IPS-NIHi7 (cell line): ENCODE data around the gene HBP1.
A peak's percentile ranks its signal among the peaks of the same experiment; 100 is the strongest.
"Not testable (repeated sequence)": the region's sequence is repeated elsewhere in the genome, so short reads cannot be mapped to it uniquely, and the experiment has no call there.

Source experiments
- DNase-seq: peaks from one replicate; pipeline ENCODE4 v3.0.0; 2012; ENCODE audit warnings: mixed read lengths; ENCODE audit errors: extremely low spot score

Gene HBP1, protein sequence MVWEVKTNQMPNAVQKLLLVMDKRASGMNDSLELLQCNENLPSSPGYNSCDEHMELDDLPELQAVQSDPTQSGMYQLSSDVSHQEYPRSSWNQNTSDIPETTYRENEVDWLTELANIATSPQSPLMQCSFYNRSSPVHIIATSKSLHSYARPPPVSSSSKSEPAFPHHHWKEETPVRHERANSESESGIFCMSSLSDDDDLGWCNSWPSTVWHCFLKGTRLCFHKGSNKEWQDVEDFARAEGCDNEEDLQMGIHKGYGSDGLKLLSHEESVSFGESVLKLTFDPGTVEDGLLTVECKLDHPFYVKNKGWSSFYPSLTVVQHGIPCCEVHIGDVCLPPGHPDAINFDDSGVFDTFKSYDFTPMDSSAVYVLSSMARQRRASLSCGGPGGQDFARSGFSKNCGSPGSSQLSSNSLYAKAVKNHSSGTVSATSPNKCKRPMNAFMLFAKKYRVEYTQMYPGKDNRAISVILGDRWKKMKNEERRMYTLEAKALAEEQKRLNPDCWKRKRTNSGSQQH

GRCh38 chr7:107168233-107169119 is at the start of gene HBP1:
HBP1 (plus strand) TSS chr7:107169003; CDS start chr7:107179894, 10,891 bp downstream.
- DNase-seq = peak; percentile 91

GRCh38 chr7:107119376-107120105 is 49.3 kb upstream of the HBP1 start:
- no peak for DNase-seq

GRCh38 chr7:107122486-107122911 is 46.3 kb upstream of the HBP1 start:
- DNase-seq = no peak

DNA sequence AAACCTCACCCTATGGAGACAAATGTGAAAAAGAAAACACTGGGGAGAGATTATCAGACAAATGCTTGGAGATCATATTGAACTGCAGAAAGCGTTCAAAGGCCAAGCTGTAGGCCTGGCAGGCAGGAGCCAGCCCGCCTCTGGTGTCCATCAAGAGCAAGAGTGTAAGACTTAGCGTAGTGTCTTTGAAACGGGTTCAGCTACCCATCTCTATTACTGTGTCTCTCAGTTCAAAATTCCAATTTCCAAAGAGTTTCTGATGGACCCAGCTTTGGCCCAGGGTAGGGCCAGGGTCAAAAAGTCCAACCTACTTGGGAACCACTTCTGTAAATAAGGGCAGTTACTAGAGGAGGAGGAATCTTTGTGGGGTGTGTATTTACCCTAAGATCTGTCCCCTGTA is 45.4 kb upstream of the HBP1 start:
- no peak for DNase-seq

GRCh38 chr7:107125475-107125874 is 43.3 kb upstream of the HBP1 start:
- DNase-seq = no peak

GRCh38 chr7:107128217-107128616 is 40.6 kb upstream of the HBP1 start:
- DNase-seq = no peak

DNA sequence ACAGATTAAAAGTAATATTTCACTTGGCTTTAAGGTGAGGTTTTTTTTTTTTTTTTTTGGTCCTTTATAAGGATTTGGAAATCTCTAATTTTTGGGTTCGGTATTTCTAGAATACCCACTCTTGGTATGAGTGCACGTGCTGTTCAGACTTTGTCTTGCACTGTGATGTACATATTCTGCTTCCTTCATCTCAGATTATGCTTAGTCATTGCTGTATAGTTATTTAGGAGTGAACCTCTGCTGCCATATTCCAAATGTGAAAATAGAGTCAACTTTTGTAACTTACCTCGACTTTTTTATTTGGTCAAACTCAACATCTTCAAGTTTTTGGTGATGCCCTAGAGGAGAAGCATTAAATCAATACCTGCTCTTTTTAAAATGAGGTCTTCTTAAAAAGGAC is 40.1 kb upstream of the HBP1 start:
- no peak for DNase-seq

DNA sequence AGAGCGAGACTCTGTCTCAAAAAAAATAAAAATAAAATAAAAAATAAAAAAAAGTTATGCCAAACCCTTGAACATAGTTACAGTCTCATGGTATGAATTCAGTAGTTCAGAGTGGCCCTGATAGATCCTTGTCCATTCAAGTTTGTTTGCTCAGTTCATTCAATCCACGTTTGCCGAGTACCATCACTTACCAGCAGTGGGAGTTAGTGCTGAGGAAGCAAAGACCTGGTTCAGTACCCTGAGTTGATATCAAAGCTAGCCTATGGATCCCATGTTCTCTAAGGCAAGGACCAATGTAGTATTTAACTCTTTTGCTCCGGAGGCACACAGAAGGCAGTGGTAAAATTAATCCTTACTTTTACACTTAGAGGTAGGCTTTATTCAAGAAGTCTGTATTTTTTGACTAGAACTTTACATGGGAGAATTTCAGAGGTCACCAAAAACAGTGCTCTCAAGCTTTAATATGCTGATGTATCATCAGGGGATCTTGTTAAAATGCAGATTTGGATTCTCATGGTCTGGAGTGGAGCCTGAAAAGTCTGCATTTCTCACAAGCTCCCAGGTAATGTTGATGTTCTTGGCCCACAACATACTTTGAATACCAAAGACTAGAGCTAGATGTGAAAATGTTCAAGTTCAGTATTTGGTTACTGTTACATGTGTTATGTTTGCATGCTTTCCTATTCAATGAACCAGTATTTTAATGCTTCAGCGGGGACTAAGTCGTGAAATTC is 38.1 kb upstream of the HBP1 start:
- DNase-seq = peak; percentile 63

DNA sequence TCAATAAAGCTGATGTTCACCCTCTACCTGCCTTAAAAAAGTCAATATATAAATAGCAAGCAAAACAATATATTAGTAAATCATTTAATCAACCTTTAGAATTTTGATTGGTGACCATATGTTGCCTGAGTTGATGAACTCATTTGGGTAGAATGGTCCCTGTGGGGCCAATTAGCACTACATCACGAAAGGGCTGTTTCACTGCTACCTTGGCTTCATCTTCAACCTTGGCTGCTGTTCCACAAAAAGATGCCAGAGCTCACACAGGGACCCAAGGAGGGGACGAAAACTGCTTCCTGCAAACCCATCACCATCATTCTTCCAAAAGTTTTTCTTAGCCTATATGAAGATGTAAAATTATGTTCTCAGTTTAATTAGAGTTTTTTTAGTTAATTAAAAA is 35.4 kb upstream of the HBP1 start:
- no peak for DNase-seq

GRCh38 chr7:107138696-107139420 is 29.9 kb upstream of the HBP1 start:
- no peak for DNase-seq

- not testable (repeated sequence) for DNase-seq
These were observed 24.9 kb upstream of the HBP1 start for GRCh38 chr7:107143875-107144274.

- DNase-seq = no peak
These were observed 23.6 kb upstream of the HBP1 start for GRCh38 chr7:107145067-107145838.

- peak; percentile 39 for DNase-seq
These were observed 21.1 kb upstream of the HBP1 start for GRCh38 chr7:107147464-107148393.

- no peak for DNase-seq
These were observed 20.1 kb upstream of the HBP1 start for GRCh38 chr7:107148721-107149120.

DNA sequence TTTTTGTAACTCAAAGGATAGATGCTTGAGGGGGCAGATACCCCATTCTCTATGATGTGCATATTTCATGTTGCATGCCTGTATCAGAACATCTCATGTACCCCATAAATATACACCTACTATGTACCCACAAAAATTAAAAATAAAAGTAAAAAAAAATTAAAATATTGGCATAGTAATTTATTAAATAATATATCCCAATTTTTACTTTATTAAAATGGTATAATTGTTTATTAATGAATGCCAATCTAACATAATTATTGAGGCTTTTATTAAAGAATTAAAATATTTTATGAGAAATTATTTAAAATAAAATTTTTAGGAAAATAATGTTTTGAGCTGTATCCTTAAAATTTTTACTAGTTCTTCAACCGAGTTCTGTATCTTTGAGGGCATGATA is 18.9 kb upstream of the HBP1 start:
- DNase-seq = no peak

GRCh38 chr7:107150375-107151073 is 18.3 kb upstream of the HBP1 start:
- DNase-seq = no peak

GRCh38 chr7:107151538-107151937 is 17.3 kb upstream of the HBP1 start:
- DNase-seq = no peak

- no peak for DNase-seq
These were observed 16.8 kb upstream of the HBP1 start for GRCh38 chr7:107152011-107152410.
